SU-DHL-6 (cell line): ENCODE measurements around the gene INPP5B.

Source experiments
- EZH2phosphoT487 ChIP-seq: fragments of 200-600 bp; sonication (generic), shearing (Covaris generic); conservative IDR thresholded peaks from 2 replicates; pipeline ENCODE4 v1.6.1; 2018; ENCODE audit warnings: mild to moderate bottlenecking, antibody characterized with exemption, low read length, moderate library complexity, mixed read lengths
- TF ChIP-seq, protein P1 (sequence below): fragments of 200-600 bp; sonication (generic); IDR thresholded peaks from one replicate; pipeline ENCODE4 v1.5.1; 2017; ENCODE audit warnings: antibody characterized with exemption, mild to moderate bottlenecking, low read length, moderate library complexity; ENCODE audit not compliant: insufficient read depth, poor library complexity, severe bottlenecking

DNA sequence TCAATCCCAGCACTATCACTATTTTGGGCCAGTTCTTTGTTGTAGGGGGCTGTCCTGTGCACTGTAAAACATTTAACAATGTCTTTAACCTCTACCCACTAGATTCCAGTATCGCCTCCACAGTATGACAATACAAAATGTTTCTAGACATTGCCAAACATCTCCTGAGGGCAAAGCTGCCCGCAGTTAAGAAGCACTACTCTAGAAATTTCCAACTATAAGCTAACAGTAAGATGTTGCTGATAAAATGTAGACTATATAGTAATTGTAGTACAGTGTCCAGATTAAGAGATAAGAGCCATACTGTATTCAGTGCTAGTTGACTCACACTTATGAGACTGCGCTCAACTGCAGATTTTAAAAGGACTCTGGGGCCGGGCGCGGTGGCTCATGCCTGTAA is 92.4 kb downstream of the INPP5B start:
- TF ChIP-seq, protein P1, sequence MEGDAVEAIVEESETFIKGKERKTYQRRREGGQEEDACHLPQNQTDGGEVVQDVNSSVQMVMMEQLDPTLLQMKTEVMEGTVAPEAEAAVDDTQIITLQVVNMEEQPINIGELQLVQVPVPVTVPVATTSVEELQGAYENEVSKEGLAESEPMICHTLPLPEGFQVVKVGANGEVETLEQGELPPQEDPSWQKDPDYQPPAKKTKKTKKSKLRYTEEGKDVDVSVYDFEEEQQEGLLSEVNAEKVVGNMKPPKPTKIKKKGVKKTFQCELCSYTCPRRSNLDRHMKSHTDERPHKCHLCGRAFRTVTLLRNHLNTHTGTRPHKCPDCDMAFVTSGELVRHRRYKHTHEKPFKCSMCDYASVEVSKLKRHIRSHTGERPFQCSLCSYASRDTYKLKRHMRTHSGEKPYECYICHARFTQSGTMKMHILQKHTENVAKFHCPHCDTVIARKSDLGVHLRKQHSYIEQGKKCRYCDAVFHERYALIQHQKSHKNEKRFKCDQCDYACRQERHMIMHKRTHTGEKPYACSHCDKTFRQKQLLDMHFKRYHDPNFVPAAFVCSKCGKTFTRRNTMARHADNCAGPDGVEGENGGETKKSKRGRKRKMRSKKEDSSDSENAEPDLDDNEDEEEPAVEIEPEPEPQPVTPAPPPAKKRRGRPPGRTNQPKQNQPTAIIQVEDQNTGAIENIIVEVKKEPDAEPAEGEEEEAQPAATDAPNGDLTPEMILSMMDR, result no peak
- TF ChIP-seq EZH2phosphoT487, result no peak
